NCI-H526 (cell line): Measurements from ENCODE around the gene PCNX3.
"Not testable (repeated sequence)": the region's sequence is repeated elsewhere in the genome, so short reads cannot be mapped to it uniquely, and the experiment has no call there.

ENCODE experiments used
- DNase-seq, 2 experiments: peaks; one replicate each; lab custom pipeline; 2025; lab: John Stamatoyannopoulos, UW

Gene PCNX3

GRCh38 chr11:65619281-65619928 lies 3.8 kb downstream of the PCNX3 start:
- DNase-seq, result no peak

GRCh38 chr11:65620666-65621065 lies 5.1 kb downstream of the PCNX3 start:
- DNase-seq, result no peak

GRCh38 chr11:65621460-65621859 lies 5.9 kb downstream of the PCNX3 start:
- no peak for DNase-seq

- DNase-seq, result no peak
These were observed 6.4 kb downstream of the PCNX3 start for GRCh38 chr11:65622011-65622410.

- no peak for DNase-seq
These were observed 7.6 kb downstream of the PCNX3 start for GRCh38 chr11:65623177-65623576.

- no peak for DNase-seq
These were observed 8.5 kb downstream of the PCNX3 start for GRCh38 chr11:65623852-65624616.

GRCh38 chr11:65624931-65625627 lies 9.5 kb downstream of the PCNX3 start:
- no peak for DNase-seq

GRCh38 chr11:65625628-65626342 lies 10.2 kb downstream of the PCNX3 start:
- peak in 1 of 2 experiments; percentile 83 for DNase-seq

- no peak for DNase-seq
These were observed 11.6 kb downstream of the PCNX3 start for GRCh38 chr11:65627202-65627601.

GRCh38 chr11:65629579-65629978 lies 14.0 kb downstream of the PCNX3 start:
- DNase-seq, result no peak

GRCh38 chr11:65630215-65630614 lies 14.6 kb downstream of the PCNX3 start:
- no peak for DNase-seq

- DNase-seq, result no peak
These were observed 18.0 kb downstream of the PCNX3 start for GRCh38 chr11:65633390-65634108.

- DNase-seq, result no peak
These were observed 18.5 kb downstream of the PCNX3 start for GRCh38 chr11:65634109-65634436.

GRCh38 chr11:65634440-65634839 lies 18.9 kb downstream of the PCNX3 start:
- no peak for DNase-seq

GRCh38 chr11:65634905-65635731 lies 19.5 kb downstream of the PCNX3 start:
- DNase-seq, result no peak

GRCh38 chr11:65636108-65637031 lies 20.8 kb downstream of the PCNX3 start:
- DNase-seq, result no peak

- no peak for DNase-seq
These were observed 21.5 kb downstream of the PCNX3 start for GRCh38 chr11:65637032-65637557.

- peak in 1 of 2 experiments; percentile 73 for DNase-seq
These were observed 22.3 kb downstream of the PCNX3 start, which contains the start of gene SIPA1 for GRCh38 chr11:65637794-65638419. Gene SIPA1, plus strand, starts transcription at chr11:65638101. Its CDS starts 2,821 bp downstream, at chr11:65640922.

- DNase-seq, result not testable (repeated sequence)
These were observed 23.6 kb downstream of the PCNX3 start for GRCh38 chr11:65639228-65639597.
